Muscle layer of colon (tissue), 2 donors: ENCODE measurements around the gene CPA5.
"Not testable (repeated sequence)": the region's sequence is repeated elsewhere in the genome, so short reads cannot be mapped to it uniquely, and the experiment has no call there.

Experiments used
- H3K27ac ChIP-seq: one replicate; pipeline ENCODE4 v1.7.0; 2013; ENCODE audit warnings: low read depth, mild to moderate bottlenecking, low read length, moderate library complexity
- H3K27me3 ChIP-seq, 2 donors: one replicate each; pipeline ENCODE4 v1.7.0; 2013; ENCODE audit warnings: low read length in 2 of 2, mild to moderate bottlenecking in 2 of 2; ENCODE audit not compliant: insufficient read depth in 2 of 2, control insufficient read depth in 1 of 2
- H3K36me3 ChIP-seq: one replicate; pipeline ENCODE4 v1.7.0; 2013; ENCODE audit warnings: mild to moderate bottlenecking, low read length; ENCODE audit not compliant: insufficient read depth
- H3K4me1 ChIP-seq: one replicate; pipeline ENCODE4 v1.7.0; 2013; ENCODE audit warnings: mild to moderate bottlenecking, low read length; ENCODE audit not compliant: insufficient read depth
- H3K4me3 ChIP-seq, 2 donors: one replicate each; pipeline ENCODE4 v1.7.0; 2013; ENCODE audit warnings: low read length in 2 of 2, low read depth in 1 of 2, mild to moderate bottlenecking in 1 of 2, moderate library complexity in 1 of 2
- H3K9ac ChIP-seq: one replicate; pipeline ENCODE4 v1.7.0; 2013; ENCODE audit warnings: low read length
- H3K9me3 ChIP-seq: one replicate; pipeline ENCODE4 v1.7.0; 2013; ENCODE audit warnings: mild to moderate bottlenecking, low read length
- donor health status: abdominal sarcoma.
- donor health status: Adenocarcinoma of cecum.

CPA5 gene

GRCh38 chr7:130304878-130305277 is 39.7 kb upstream of the CPA5 start:
- Histone ChIP-seq H3K36me3 (no peaks in the 10 kb centered on the region), H3K27ac (no peak overlapping the region), H3K4me3 (no peak overlapping the region), H3K9me3 (no peaks in the 10 kb centered on the region), H3K27me3 (no peaks in the 10 kb centered on the region), H3K4me1 (no peaks in the 10 kb centered on the region), H3K9ac (no peak overlapping the region)

- Histone ChIP-seq H3K27me3 (no peaks in the 10 kb centered on the region), H3K9ac (no peak overlapping the region), H3K36me3 (no peaks in the 10 kb centered on the region), H3K4me1 (no peaks in the 10 kb centered on the region), H3K27ac (no peak overlapping the region), H3K4me3 (no peak overlapping the region), H3K9me3 (no peaks in the 10 kb centered on the region)
These were observed 39.1 kb upstream of the CPA5 start for GRCh38 chr7:130305433-130306042.

- Histone ChIP-seq H3K9me3 (no peaks in the 10 kb centered on the region), H3K27me3 (no peaks in the 10 kb centered on the region), H3K9ac (no peak overlapping the region), H3K4me1 (no peaks in the 10 kb centered on the region), H3K36me3 (no peaks in the 10 kb centered on the region), H3K27ac (no peak overlapping the region), H3K4me3 (no peak overlapping the region)
These were observed 34.6 kb upstream of the CPA5 start for GRCh38 chr7:130309986-130310385.

- Histone ChIP-seq H3K4me3 (no peak overlapping the region), H3K36me3 (no peaks in the 10 kb centered on the region), H3K27ac (no peak overlapping the region), H3K9ac (no peak overlapping the region), H3K4me1 (no peaks in the 10 kb centered on the region), H3K9me3 (no peaks in the 10 kb centered on the region), H3K27me3 (no peaks in the 10 kb centered on the region)
These were observed 30.3 kb upstream of the CPA5 start for GRCh38 chr7:130314305-130314704.

GRCh38 chr7:130319541-130319940 is 25.1 kb upstream of the CPA5 start:
- Histone ChIP-seq H3K4me1 (peaks cover 4% of the 10 kb centered on the region), H3K9ac (no peak overlapping the region), H3K9me3 (no peaks in the 10 kb centered on the region), H3K36me3 (no peaks in the 10 kb centered on the region), H3K27ac (no peak overlapping the region), H3K4me3 (no peak overlapping the region), H3K27me3 (no peaks in the 10 kb centered on the region)

- H3K9ac ChIP-seq, H3K4me1 ChIP-seq, H3K36me3 ChIP-seq, H3K4me3 ChIP-seq, H3K27me3 ChIP-seq, H3K9me3 ChIP-seq, H3K27ac ChIP-seq: not testable (repeated sequence)
These were observed 22.9 kb upstream of the CPA5 start for GRCh38 chr7:130321542-130322229.

- no peak overlapping the region for H3K4me3 ChIP-seq
- H3K27me3 ChIP-seq, result no peaks in the 10 kb centered on the region
- H3K9ac ChIP-seq, result no peak overlapping the region
- no peaks in the 10 kb centered on the region for H3K36me3 ChIP-seq
- peaks cover 4% of the 10 kb centered on the region for H3K4me1 ChIP-seq
- H3K27ac ChIP-seq, result no peak overlapping the region
- no peaks in the 10 kb centered on the region for H3K9me3 ChIP-seq
These were observed 22.0 kb upstream of the CPA5 start for GRCh38 chr7:130322615-130323014.

- no peaks in the 10 kb centered on the region for H3K9me3 ChIP-seq
- no peak overlapping the region for H3K4me3 ChIP-seq
- H3K4me1 ChIP-seq, result peaks cover 4% of the 10 kb centered on the region
- no peaks in the 10 kb centered on the region for H3K36me3 ChIP-seq
- H3K9ac ChIP-seq, result no peak overlapping the region
- no peaks in the 10 kb centered on the region for H3K27me3 ChIP-seq
- H3K27ac ChIP-seq, result no peak overlapping the region
These were observed 20.2 kb upstream of the CPA5 start for GRCh38 chr7:130324306-130324943.

- Histone ChIP-seq H3K27ac (no peak overlapping the region), H3K4me3 (no peak overlapping the region), H3K9ac (no peak overlapping the region), H3K27me3 (no peaks in the 10 kb centered on the region), H3K9me3 (no peaks in the 10 kb centered on the region), H3K4me1 (peaks cover 9% of the 10 kb centered on the region), H3K36me3 (no peaks in the 10 kb centered on the region)
These were observed 14.9 kb upstream of the CPA5 start for GRCh38 chr7:130329681-130330080.

- Histone ChIP-seq H3K9ac (no peak overlapping the region), H3K9me3 (no peaks in the 10 kb centered on the region), H3K4me3 (no peak overlapping the region), H3K4me1 (peaks cover 11% of the 10 kb centered on the region), H3K27ac (no peak overlapping the region), H3K27me3 (no peaks in the 10 kb centered on the region), H3K36me3 (no peaks in the 10 kb centered on the region)
These were observed 12.2 kb upstream of the CPA5 start for GRCh38 chr7:130332259-130333053.

GRCh38 chr7:130333832-130334231 is 10.8 kb upstream of the CPA5 start:
- Histone ChIP-seq H3K9me3 (no peaks in the 10 kb centered on the region), H3K27me3 (no peaks in the 10 kb centered on the region), H3K36me3 (no peaks in the 10 kb centered on the region), H3K9ac (no peak overlapping the region), H3K4me3 (no peak overlapping the region), H3K27ac (no peak overlapping the region), H3K4me1 (peaks cover 11% of the 10 kb centered on the region)
